GM21367 (cell line): Measurements from ENCODE around the gene KRT27.
"Not testable (repeated sequence)": the region's sequence is repeated elsewhere in the genome, so short reads cannot be mapped to it uniquely, and the experiment has no call there.

Experiments used
- ATAC-seq: cut with Tn5 transposase; IDR thresholded peaks from one replicate; pipeline ENCODE4 v1.9.1; 2021; ENCODE audit not compliant: unreplicated experiment

The KRT27 gene

GRCh38 chr17:40782450-40782849, at the start of gene KRT27:
Gene KRT27, minus strand, starts transcription at chr17:40782550. Its CDS starts 57 bp downstream, at chr17:40782493.
- ATAC-seq: no peak

- no peak for ATAC-seq
Measured at GRCh38 chr17:40830085-40830776, 47.9 kb upstream of the KRT27 start.

GRCh38 chr17:40828454-40829044, 46.2 kb upstream of the KRT27 start:
- ATAC-seq: no peak

GRCh38 chr17:40827746-40828453, 45.5 kb upstream of the KRT27 start:
- ATAC-seq: no peak

- no peak for ATAC-seq
Measured at GRCh38 chr17:40825599-40825998, 43.2 kb upstream of the KRT27 start.

DNA sequence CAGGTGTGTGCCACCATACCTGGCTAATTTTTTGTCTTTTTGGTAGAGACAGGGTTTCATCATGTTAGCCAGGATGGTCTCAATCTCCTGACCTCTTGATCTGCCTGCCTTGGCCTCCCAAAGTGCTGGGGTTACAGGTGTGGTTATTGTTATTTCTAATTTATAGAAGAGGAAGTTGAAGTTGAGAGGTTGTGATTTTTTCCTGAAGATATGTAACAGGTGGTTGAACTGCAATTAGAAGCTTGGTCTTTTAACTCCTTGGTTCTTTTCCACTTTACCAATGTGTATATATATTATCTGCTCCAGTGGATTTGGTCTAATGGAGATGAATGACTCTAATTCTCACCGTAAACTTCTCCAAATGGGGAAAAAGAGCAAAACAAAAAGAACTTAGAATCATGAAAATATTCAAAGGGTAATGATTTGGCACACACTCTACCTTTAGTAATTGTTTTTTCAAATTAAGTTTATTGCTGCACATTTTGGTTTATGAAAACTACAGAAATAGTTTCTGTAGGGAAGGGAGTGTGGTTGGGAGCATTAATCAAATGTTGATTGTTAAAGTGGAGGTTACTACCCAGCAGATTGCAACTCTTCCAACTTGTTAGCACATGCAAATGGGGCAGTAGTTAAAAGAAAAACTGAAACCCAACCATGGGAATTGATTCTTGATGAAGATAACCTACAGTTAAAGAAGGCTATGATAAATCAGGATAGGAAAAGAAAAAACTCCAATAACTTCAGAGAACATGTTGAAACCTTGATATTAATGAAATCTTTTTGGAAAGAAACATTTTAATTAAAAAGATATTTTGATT, 41.9 kb upstream of the KRT27 start:
- ATAC-seq: no peak

DNA sequence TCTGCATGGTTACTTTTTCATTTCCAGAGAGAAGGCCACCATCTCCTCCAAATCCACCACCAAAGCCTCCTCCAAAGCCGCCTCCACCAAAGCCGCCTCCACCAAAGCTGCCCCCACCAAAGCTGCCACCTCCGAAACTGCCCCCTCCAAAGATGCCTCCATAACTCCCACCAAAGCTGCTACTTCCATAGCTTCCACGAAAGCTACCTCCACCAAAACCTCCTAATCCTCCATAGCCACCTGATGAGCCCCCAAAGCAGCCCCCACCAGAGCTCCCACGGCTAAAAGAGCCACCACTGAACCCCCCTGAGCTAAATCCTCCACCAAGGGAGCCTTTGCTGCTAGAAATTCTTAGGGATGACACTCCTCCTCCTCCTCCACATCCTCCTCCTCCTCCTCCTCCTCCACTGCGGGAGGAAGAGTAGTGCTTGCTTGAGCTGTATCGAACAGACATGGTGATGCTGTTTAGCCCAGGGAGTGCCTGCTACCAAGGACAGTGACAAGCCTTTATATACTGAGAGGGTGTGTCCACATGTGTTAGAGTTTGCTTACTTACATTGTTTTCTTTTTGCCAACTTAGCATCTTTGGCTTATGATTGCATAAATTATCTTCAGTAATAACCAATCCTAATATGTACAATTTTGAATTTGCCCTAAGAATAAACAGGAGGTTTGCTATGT, 39.9 kb upstream of the KRT27 start, which contains the start of gene KRT10:
TSS of gene KRT10 (minus strand) at position 483 of the 681 bp plus-strand sequence. CDS start at position 454, 29 bp downstream.
- no peak for ATAC-seq

- no peak for ATAC-seq
Measured at GRCh38 chr17:40821536-40821935, 39.2 kb upstream of the KRT27 start.

DNA sequence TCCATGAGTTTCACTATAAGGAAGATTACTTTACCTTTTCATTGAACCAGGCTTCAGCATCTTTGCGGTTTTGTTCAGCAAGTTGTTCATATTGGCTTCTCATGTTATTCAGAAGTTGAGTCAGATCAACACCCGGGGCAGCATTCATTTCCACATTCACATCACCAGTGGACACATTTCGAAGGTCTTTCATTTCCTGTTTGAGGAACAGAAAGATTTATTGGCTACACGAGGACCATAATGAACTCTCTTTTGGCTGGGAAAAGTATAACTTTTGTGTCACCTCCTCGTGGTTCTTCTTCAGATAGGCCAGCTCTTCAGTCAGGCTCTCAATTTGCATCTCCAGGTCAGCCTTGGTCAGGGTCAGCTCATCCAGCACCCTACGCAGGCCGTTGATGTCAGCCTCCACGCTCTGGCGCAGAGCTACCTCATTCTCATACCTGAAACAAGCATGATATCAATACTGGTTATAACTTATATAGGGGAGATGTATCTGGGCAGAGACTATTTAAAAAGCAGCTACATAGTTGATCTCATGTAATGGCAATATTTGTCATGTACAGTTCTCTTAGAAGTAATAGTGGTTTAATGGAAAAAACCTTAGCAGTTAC, 38.0 kb upstream of the KRT27 start:
- ATAC-seq: no peak

DNA sequence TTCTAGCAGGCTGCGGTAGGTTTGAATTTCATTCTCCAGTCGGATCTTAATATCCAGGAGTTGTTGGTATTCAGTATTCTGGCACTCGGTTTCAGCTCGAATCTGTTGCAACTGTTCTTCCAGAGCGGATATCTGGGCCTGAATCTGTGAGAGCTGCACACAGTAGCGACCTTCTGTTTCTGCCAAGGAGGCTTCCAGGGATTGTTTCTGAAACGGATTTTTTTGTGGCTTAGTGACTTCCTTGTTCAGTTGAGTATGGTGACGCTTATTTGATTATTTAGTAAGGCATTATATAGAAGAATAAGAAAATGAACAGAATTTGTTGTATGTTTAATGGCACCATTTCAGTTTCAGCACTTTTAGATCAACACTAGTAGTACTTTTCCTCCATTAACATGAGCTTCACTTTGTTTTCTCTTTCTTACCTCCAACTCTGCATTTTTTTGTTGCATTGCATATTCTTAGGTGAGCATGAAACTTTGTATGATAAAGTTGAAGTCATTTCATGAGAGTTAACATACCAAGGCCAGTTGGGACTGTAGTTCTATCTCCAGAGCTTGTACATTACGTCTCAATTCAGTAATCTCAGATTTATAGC, 37.3 kb upstream of the KRT27 start:
- no peak for ATAC-seq

DNA sequence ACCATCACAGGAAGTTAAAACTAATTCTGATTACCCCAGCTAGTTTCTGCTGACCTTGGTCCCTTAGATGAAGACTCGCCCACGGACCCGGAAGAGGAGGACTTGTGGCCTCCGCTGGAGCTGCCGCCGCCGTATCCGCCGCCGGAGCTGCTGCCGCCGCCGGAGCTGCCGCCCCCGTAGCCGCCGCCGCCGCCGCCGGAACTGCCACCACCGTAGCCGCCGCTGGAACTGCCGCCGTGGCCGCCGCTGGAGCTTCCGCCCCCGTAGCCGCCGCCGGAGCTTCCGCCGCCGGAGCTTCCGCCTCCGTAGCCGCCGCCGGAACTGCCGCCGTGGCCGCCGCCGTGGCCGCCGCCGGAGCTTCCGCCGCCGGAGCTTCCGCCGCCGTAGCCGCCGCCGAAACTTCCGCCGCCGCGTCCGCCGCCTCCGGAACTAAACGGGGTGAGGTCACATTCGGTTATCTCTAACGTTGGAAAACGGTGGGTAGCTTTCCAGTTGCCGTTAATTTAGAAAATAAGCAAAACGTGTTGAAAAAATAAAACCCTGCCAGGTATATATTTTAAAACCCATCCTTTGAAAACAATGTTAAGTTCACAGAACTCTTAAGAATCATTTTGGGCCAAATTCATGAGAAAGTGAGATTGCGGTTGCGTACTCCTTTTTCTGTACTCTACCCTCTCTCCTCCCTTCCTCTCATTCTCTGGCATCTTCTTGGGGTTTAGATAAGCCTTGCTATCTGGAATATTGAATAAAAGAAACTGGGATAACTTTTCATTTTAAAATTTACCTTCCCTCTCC, 36.6 kb upstream of the KRT27 start:
- ATAC-seq: no peak

DNA sequence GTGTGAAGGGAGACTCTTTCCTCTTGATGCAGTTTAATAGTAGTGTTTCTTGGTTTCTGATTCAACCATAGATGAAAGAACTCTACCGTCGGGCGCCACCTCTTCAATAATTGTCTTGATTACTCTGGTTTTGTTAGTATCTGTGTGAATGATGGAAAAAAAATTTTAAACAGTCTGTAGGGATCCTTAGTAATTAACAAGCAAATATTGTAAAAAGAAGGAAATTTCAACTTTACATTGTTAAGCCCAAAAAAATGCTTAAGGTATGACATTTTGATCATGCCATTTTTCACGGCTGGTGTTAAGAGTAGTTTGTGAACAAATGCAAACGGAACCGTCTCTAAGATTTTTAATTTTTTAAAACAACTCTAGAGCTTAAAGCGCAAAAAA, 36.0 kb upstream of the KRT27 start:
- ATAC-seq: no peak

DNA sequence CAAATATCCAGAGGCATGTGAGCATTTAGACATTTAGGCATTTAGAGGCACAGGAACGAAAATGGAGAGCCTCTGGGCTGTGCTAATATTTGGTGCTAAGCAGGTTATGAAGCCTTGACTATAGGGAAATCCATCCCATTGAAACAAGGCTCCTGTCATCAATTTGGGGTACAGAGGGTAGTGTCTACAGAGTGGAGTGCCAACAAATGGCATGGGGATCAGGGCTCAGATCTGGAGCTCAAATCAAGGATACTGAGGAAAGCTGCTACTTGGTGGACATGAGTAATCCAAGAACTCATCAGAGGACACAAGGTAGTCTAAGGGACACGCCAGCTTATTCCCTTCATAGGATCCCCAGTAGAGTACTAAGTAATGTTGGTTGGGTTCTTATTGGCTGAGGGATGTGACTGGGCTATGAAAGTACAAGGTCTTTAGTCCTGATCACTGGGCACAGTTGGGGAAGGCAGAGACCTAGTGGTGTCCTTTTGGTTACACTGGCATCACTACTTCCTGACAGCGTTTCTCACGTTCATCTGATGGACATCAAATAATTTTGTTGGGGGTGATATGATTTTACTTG, 34.8 kb upstream of the KRT27 start:
- no peak for ATAC-seq

DNA sequence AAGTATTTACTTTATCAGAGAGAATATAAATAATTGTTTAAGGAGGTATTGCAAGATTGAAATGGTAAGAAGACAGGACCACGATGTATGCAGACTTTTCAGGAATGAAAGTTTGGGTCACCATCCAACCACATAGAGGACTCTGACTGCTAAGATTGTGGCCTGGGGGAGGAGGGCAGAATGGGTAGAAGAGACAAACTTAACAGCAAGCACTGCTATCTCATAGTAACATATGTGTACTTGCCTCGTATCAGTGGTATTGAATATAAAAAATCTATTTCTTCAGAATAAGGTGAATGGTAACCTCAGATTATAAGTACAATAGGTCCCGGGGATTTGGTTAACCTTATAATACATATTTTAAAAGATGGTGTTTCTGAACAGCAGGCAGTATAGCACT, 34.2 kb upstream of the KRT27 start:
- ATAC-seq: no peak

DNA sequence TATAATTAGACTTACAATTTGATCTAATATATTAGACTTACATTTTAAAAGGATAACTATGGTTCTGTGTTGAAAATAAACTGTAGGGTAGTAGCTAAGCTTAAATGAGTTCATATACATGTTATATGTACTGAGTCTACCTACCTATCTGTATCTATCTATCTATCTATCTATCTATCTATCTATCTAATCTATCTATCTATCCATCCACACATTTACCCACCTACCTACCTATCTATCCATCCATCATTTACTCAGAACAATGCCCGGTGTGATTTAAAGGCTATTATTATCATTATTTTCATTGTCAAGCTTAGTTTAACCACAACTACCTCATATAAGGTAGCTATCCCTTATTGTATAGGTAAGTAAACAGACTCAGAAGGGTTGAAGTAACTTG, 33.0 kb upstream of the KRT27 start:
- ATAC-seq: no peak

DNA sequence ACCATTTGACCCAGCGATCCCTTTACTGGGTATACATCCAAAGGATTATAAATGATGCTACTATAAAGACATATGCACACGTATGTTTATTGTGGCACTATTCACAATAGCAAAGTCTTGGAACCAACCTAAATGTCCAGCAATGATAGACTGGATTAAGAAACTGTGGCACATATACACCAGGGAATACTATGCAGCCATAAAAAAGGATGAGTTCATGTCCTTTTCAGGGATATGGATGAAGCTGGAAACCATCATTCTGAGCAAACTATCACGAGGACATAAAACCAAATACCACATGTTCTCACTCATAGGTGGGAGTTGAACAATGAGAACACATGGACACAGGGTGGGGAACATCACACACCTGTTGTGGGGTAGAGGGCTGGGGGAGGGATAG, 32.3 kb upstream of the KRT27 start:
- not testable (repeated sequence) for ATAC-seq

- no peak for ATAC-seq
Measured at GRCh38 chr17:40813804-40814203, 31.5 kb upstream of the KRT27 start.

DNA sequence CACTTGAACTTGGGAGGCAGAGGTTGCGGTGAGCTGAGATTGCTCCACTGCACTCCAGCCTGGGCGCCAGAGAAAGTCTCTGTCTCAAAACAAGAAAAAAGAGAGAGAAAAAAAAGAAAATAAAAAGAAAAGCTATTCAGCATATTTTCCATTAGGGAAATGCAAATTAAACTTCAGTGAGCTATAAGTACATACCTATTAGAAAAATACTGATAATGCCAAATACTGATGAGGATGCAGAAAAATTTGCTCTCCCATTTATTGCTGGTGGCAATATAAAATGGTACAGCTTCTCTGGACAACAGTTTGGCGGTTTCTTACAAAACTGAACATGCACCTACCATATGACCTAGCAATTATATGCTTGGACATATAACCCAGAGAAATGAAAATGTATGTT, 30.3 kb upstream of the KRT27 start:
- no peak for ATAC-seq

- no peak for ATAC-seq
Measured at GRCh38 chr17:40810494-40810893, 28.1 kb upstream of the KRT27 start.
